Stimulated activated CD4-positive, alpha-beta T cell treated with anti-CD3 and anti-CD28 coated beads, Interleukin-12 subunit alpha, Interleukin-12 subunit beta, amount 100 ng/mL, for 24 hours (primary cell): ENCODE measurements around the gene ZNFX1.

Experiments used
- DNase-seq, 2 experiments: peaks; one replicate each; pipeline ENCODE4 v3.0.0-alpha.2; 2020; ENCODE audit warnings: low read depth in 2 of 2

Gene ZNFX1

DNA sequence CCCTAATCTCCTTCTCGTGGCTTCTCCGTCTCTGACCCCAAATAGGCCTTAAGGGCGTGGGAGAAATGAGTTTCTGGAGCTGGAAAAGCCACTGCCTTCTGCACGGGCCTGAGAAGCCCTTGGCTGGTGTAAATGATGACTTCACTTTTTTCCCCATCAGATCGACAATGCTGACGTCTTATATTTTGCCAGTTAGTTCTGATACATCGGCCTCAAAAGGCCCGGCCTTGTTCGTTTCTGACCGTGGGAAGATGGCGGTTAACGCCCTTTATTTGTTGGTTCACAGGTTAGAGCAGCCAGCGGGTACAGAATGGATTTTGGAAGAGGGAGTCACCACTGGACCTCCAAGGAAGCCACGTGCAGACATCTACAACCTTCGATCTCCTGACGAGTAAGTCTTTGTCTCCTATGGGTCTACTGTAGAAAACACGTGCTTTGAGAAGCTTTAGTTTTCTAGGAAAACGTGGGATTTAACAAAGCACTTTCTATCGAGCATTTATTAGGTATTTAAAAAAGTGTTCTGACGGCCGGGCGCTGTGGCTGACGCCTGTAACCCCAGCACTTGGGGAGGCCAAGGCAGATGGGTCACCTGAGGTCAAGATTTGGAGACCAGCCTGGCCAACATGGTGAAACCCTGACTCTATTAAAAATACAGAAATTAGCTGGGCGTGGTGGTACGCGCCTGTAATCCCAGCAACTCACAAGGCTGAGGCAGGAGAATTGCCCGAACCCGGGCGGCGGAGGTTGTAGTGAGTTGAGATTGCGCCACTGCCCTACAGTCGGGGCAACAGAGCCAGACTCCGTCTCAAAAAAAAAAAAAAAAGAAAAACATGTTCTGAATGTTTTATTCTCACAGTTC is 1.2 kb upstream of the ZNFX1 start:
- no peak for DNase-seq

DNA sequence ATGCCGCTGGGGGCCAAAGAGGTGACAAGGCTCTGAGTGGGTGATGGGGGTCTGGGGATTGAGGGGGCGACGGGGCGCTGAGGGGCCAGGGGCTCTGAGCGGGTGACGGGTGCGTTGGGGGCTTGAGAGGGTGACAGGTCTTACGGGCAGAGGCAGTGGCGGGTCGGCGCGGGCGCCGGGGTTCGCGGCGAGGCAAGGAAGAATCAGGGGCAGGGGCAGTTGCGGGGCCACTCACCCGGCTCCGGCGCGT is 146 bp downstream of the ZNFX1 start:
- DNase-seq, result no peak

DNA sequence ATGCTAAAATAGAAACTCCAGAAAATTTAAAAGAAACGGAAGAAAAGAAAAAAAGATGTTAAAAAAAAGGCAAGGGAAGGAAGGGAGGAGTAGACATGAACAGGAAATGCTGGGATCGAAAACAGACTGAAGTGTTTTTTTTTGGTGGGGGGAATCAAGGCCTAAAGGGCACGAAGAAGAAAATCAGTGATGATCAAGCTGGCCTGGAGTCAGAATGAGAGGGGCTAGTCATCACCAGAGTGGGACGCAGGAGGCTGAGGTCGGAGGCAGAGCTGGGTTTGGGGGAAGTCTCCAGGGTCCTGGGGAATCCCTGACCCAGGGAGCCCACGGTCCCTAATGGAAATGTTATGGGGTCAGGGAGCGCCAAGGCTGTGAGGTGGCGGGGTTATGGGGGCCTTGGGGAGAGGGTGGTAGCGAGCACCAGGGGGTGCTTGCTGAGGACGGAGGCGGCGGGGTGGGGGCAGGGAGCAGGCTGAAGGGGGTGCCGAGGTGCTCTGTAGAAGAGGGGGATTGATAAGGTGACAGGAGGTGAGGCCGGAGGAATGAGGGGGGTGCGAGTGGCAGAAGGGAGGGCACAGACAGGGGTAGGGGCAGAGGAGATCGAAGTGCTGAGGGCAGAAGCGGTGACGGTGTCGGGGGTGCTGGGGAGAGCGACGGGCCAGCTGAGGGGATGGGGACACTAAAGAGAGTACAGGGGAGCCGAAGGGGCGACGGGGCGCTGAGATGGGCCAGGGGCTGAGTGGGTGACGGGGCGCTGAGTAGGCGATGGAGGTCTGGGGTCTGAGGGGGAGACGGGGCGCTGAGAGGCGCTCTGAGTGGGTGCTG is 684 bp downstream of the ZNFX1 start:
- peak in 1 of 2 experiments; percentile 57 for DNase-seq

DNA sequence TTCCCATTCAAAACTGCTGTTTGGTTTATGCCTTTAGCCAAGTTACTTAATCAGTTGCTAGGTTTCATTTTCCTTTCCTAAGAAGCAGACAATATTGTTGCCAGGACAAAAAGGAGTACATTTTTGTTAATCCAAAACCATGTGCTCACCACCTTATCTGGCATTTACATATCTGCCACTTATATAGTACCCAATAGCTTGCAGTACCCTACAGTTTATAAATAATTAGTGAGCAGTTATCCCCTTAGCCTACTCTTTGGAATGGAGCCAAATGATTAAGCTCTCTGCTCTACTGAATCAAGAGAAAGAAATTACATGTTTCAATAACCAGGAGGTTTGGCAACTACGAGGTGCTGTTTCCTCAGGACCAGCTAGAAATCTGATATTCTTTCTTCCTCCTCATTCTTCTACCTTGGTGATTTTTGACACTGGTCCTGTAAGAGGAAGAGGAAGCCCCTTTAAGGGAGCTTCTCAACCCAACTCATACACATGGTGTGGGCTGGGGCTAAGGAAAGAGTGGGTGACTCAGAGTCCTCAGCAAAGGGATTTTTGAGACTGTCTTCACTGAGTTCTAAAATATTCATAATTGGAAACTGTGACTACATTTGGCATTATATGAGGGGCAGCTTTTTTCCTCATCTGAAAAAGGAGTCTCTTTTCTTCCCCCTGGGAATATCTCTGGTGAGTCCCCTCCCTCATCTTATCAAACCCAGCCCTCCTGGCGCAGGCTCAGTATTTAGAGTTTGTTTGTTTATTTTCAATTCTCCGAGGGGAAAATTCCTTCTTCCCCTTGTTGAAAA is 1.5 kb downstream of the ZNFX1 start:
- DNase-seq, result no peak

GRCh38 chr20:49275636-49276035 is 2.2 kb downstream of the ZNFX1 start:
- DNase-seq, result no peak

GRCh38 chr20:49275216-49275615 is 2.6 kb downstream of the ZNFX1 start:
- DNase-seq, result no peak

- no peak for DNase-seq
Observed at GRCh38 chr20:49273696-49274277, 4.1 kb downstream of the ZNFX1 start.

DNA sequence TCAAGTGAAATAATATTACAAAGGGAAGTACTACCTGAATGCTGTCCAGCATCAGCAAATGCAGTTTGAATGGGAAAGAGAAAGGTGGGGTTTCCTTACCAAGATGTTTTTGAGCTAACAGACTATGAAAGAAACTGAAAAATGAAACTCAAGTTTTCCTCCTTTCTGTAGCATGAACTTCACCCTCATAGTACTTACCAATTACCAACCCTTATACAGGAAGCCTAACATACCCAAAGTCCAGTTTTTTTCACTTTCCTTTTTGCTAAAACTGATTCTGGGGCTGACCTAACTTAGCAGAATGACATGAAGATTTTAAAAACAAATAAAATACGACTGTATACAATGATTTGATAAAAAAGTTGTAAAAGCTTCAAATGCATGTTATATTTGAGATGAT is 5.2 kb downstream of the ZNFX1 start:
- no peak for DNase-seq

- DNase-seq, result no peak
Observed at GRCh38 chr20:49270736-49271135, 7.1 kb downstream of the ZNFX1 start.

- no peak for DNase-seq
Observed at GRCh38 chr20:49270177-49270576, 7.7 kb downstream of the ZNFX1 start.

- DNase-seq, result no peak
Observed at GRCh38 chr20:49268600-49269365, 9.1 kb downstream of the ZNFX1 start.

- DNase-seq, result no peak
Observed at GRCh38 chr20:49267327-49267726, 10.5 kb downstream of the ZNFX1 start.

- no peak for DNase-seq
Observed at GRCh38 chr20:49262444-49262843, 15.4 kb downstream of the ZNFX1 start.

DNA sequence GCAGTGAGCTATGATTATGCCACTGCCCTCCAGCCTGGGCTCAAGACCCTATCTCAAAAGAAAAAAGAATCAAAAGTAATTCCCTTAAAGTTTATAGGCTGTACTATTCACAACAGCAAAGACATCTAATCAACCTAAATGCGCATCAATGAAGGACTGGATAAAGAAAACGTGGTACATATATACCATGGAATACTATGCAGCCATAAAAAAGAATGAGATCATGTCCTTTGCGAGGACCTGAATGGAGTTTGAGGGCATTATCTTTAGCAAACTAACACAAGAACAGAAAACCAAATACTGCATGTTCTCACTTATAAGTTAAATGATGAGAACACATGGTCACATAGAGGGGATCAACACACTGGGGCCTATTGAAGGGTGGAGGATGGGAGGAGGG is 16.7 kb downstream of the ZNFX1 start:
- no peak for DNase-seq

- DNase-seq, result no peak
Observed at GRCh38 chr20:49260218-49260617, 17.6 kb downstream of the ZNFX1 start.

DNA sequence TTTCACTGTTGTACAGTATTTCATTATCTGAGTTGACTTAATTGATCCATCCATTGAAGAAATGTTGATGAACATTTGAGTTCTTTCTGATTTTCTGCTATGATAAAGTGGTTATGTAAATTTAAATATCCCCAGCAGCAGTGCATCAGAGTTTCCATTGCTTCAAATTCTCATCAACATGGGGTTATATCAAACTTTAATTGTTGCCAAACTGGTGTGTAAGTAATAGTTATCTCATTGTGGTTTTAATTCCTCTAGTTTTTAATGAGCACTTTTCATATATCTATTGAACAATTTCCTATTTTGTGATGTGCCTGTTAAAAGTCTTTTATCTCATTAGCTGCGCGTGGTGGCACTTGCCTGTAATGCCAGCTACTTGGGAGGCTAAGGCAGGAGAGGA is 18.1 kb downstream of the ZNFX1 start:
- DNase-seq, result no peak

- DNase-seq, result no peak
Observed at GRCh38 chr20:49259284-49259683, 18.6 kb downstream of the ZNFX1 start.

DNA sequence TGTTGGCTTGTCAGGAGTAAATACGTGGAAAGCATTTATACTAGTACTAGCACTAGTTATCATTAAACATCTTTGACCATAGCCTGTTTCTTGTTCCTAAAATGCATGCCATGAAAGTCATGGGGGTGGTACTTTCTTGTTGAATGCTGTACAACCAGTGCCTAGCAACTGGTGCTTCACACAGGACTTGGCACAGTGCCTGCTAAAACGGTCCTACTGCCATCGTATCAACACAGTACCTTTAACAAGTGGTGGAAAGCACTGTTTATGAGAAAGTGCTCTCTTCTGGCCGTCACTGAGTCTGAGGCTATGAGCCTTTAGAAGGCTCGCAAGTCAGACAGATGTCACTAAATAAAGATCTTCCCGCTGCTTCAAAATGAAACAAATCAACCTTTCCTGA is 21.6 kb downstream of the ZNFX1 start:
- no peak for DNase-seq

GRCh38 chr20:49252556-49253350 is 25.1 kb downstream of the ZNFX1 start:
- no peak for DNase-seq

DNA sequence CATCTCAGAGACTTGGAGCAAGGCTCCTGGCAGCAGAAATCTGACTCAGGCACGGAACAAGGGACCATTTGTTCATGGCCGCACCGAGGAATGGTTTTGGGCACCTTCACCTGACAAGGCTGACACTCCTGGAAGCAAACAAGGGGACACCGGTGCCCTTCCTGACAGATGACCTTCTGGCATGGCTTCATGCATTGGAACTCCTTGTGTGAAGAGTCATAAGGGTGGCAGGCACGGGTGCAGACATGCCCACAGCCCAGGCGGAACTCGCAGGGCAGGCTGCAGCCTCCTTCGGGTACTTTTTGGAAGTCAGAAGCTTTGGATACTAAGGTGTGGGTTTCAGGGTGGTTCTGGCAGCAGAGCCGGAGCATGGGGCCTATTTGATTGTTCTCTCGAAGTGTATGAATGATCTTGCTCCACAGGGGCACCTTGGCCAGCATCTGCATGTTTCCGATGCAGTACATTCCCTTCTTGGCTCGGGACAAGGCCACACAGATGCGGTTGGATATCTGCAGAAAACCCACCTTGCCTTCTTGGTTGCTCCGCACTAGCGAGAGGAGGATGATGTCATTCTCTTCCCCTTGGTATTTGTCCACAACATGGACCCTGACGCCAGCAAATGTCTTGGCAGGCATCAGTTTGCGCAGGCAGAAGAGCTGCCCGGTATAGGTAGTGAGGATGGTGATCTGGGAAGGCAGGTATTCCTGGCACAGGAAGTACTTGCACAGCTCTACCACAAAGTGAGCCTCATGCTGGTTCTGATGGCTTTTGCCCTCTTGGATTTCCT is 28.8 kb downstream of the ZNFX1 start:
- DNase-seq, result no peak
